Iris pigment epithelial cell (primary cell): ENCODE measurements around the gene TOLLIP.
"Not testable (repeated sequence)": the region's sequence is repeated elsewhere in the genome, so short reads cannot be mapped to it uniquely, and the experiment has no call there.

ENCODE experiments used
- DNase-seq: peaks from one replicate; pipeline ENCODE4 v3.0.0-alpha.2; 2011; ENCODE audit warnings: low read depth

The TOLLIP gene

GRCh38 chr11:1263010-1263409, 46.4 kb downstream of the TOLLIP start:
- no peak for DNase-seq

- peak; percentile 95 for DNase-seq
These were observed 47.0 kb downstream of the TOLLIP start for GRCh38 chr11:1262172-1263006.

GRCh38 chr11:1261241-1262071, 48.0 kb downstream of the TOLLIP start:
- DNase-seq: no peak

GRCh38 chr11:1260620-1261019, 48.8 kb downstream of the TOLLIP start:
- no peak for DNase-seq

GRCh38 chr11:1260023-1260501, 49.4 kb downstream of the TOLLIP start:
- DNase-seq: peak; percentile 28

GRCh38 chr11:1259561-1259960, 49.9 kb downstream of the TOLLIP start:
- no peak for DNase-seq

- DNase-seq: no peak
These were observed 50.4 kb downstream of the TOLLIP start for GRCh38 chr11:1259076-1259461.

GRCh38 chr11:1258401-1259075, 50.9 kb downstream of the TOLLIP start:
- no peak for DNase-seq

GRCh38 chr11:1257916-1258315, 51.5 kb downstream of the TOLLIP start:
- no peak for DNase-seq

- no peak for DNase-seq
These were observed 52.1 kb downstream of the TOLLIP start for GRCh38 chr11:1257366-1257765.

GRCh38 chr11:1256257-1257045, 53.0 kb downstream of the TOLLIP start:
- no peak for DNase-seq

GRCh38 chr11:1255151-1255550, 54.3 kb downstream of the TOLLIP start:
- DNase-seq: no peak

- DNase-seq: no peak
These were observed 54.7 kb downstream of the TOLLIP start for GRCh38 chr11:1254733-1255132.

GRCh38 chr11:1254086-1254648, 55.3 kb downstream of the TOLLIP start:
- no peak for DNase-seq

- DNase-seq: no peak
These were observed 56.3 kb downstream of the TOLLIP start for GRCh38 chr11:1253103-1253485.

GRCh38 chr11:1252371-1253102, 56.9 kb downstream of the TOLLIP start:
- DNase-seq: no peak

- no peak for DNase-seq
These were observed 58.1 kb downstream of the TOLLIP start for GRCh38 chr11:1251236-1251770.

GRCh38 chr11:1250411-1250810, 59.0 kb downstream of the TOLLIP start:
- not testable (repeated sequence) for DNase-seq

- not testable (repeated sequence) for DNase-seq
These were observed 60.5 kb downstream of the TOLLIP start for GRCh38 chr11:1248951-1249350.

GRCh38 chr11:1247026-1247425, 62.4 kb downstream of the TOLLIP start:
- not testable (repeated sequence) for DNase-seq
